Renal cortical epithelial cell (primary cell): ENCODE results near the gene PALLD. TPM values are rescaled to one million over a fixed set of nuclear protein-coding genes. Genes with fewer than 3 reads are reported as not detected.

ENCODE experiments used
- DNase-seq: peaks from one replicate; pipeline ENCODE4 v3.0.0-alpha.2; 2011; ENCODE audit warnings: low read depth
- total RNA-seq: library from RNA; depleted of rRNA; stranded (reverse); fragments of >200 nt; gene quantifications from 2 replicates; pipeline ENCODE4 v1.2.3, GENCODE V29; 2014

Gene PALLD
- total RNA-seq, 1 donor from 2014 or later: 278 TPM

GRCh38 chr4:168826620-168827019, 329.8 kb downstream of the PALLD start:
- no peak for DNase-seq

GRCh38 chr4:168830777-168831512, 334.1 kb downstream of the PALLD start:
- DNase-seq: no peak

- DNase-seq: no peak
Observed at GRCh38 chr4:168831585-168831918, 334.7 kb downstream of the PALLD start.

- peak; percentile 40 for DNase-seq
Observed at GRCh38 chr4:168831919-168832762, 335.3 kb downstream of the PALLD start.

GRCh38 chr4:168832763-168833575, 336.1 kb downstream of the PALLD start:
- DNase-seq: no peak

GRCh38 chr4:168833881-168834280, 337.0 kb downstream of the PALLD start:
- DNase-seq: no peak

GRCh38 chr4:168835880-168836454, 339.1 kb downstream of the PALLD start:
- DNase-seq: no peak

GRCh38 chr4:168836490-168836889, 339.6 kb downstream of the PALLD start:
- DNase-seq: no peak

GRCh38 chr4:168837922-168838321, 341.1 kb downstream of the PALLD start:
- no peak for DNase-seq

- DNase-seq: no peak
Observed at GRCh38 chr4:168839758-168840391, 343.0 kb downstream of the PALLD start.

GRCh38 chr4:168840392-168840763, 343.5 kb downstream of the PALLD start:
- DNase-seq: no peak

- no peak for DNase-seq
Observed at GRCh38 chr4:168841000-168841671, 344.3 kb downstream of the PALLD start.

- no peak for DNase-seq
Observed at GRCh38 chr4:168841672-168842019, 344.8 kb downstream of the PALLD start.

- no peak for DNase-seq
Observed at GRCh38 chr4:168842186-168842585, 345.3 kb downstream of the PALLD start.

- no peak for DNase-seq
Observed at GRCh38 chr4:168843635-168844034, 346.8 kb downstream of the PALLD start.

GRCh38 chr4:168844353-168845049, 347.6 kb downstream of the PALLD start:
- no peak for DNase-seq

- no peak for DNase-seq
Observed at GRCh38 chr4:168845897-168846296, 349.0 kb downstream of the PALLD start.

GRCh38 chr4:168846414-168846813, 349.6 kb downstream of the PALLD start:
- no peak for DNase-seq

GRCh38 chr4:168847771-168848502, 351.1 kb downstream of the PALLD start:
- peak; percentile 47 for DNase-seq
